ENCODE data around the gene HAUS3. TPM values are rescaled to one million over a fixed set of nuclear protein-coding genes. Genes with fewer than 3 reads are reported as not detected.

HAUS3 gene
- total RNA-seq, 1 experiment from 2014 or later: 18.0 TPM

- Mint-ChIP-seq H3K36me3 (ENCODE audit: insufficient read depth in 1 of 3, low read depth in 3 of 3) (no peaks in the 10 kb centered on the region; a peak in 1 of 7 replicates), H3K4me1 (peaks cover 8 to 22% of the 10 kb centered on the region in 2 experiments)
These were observed 49.2 kb upstream of the HAUS3 start for GRCh38 chr4:2290974-2291704.

More at GRCh38 chr4:2290974-2291704, 49.2 kb upstream of the HAUS3 start:
- no peak overlapping the region for H3K27ac ChIP-seq (ENCODE audit: insufficient read length, low read depth, low read length)
- TF ChIP-seq, protein P1, sequence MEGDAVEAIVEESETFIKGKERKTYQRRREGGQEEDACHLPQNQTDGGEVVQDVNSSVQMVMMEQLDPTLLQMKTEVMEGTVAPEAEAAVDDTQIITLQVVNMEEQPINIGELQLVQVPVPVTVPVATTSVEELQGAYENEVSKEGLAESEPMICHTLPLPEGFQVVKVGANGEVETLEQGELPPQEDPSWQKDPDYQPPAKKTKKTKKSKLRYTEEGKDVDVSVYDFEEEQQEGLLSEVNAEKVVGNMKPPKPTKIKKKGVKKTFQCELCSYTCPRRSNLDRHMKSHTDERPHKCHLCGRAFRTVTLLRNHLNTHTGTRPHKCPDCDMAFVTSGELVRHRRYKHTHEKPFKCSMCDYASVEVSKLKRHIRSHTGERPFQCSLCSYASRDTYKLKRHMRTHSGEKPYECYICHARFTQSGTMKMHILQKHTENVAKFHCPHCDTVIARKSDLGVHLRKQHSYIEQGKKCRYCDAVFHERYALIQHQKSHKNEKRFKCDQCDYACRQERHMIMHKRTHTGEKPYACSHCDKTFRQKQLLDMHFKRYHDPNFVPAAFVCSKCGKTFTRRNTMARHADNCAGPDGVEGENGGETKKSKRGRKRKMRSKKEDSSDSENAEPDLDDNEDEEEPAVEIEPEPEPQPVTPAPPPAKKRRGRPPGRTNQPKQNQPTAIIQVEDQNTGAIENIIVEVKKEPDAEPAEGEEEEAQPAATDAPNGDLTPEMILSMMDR (conservative IDR thresholded peaks at IDR 0.05): no peak
- no peak overlapping the region for H2BK5ac ChIP-seq (ENCODE audit: insufficient read length, low read length)
- H3K27me3 ChIP-seq (ENCODE audit: insufficient read depth, low read length): no peaks in the 10 kb centered on the region
- H2BK20ac ChIP-seq (ENCODE audit: low read depth, low read length, poor library complexity, severe bottlenecking): no peak overlapping the region
- H3K27me3 Mint-ChIP-seq (ENCODE audit: low read depth): no peaks in the 10 kb centered on the region; the same call in 1 of the 2 replicates
- H3K79me2 ChIP-seq (ENCODE audit: insufficient read depth, low read length): no peaks in the 10 kb centered on the region
- H4K20me1 ChIP-seq (ENCODE audit: control insufficient read depth, insufficient read depth, insufficient read length): no peaks in the 10 kb centered on the region
- no peak overlapping the region for H2AFZ ChIP-seq (ENCODE audit: low read length)
- no peak for DNase-seq
- H3K4me2 ChIP-seq (ENCODE audit: insufficient read depth, insufficient read length, low read length): no peak overlapping the region
- H2BK15ac ChIP-seq (ENCODE audit: low read depth, low read length): no peak overlapping the region
- no peak overlapping the region for H4K91ac ChIP-seq (ENCODE audit: insufficient read length, low read depth, low read length)
- H3K4ac ChIP-seq (ENCODE audit: low read depth, low read length): no peak overlapping the region
- no CpG with 5 or more reads among the region's 24 CpGs for WGBS (ENCODE audit: extremely low coverage, insufficient read length, low lambda C conversion rate)
- no peak overlapping the region for H3K56ac ChIP-seq (ENCODE audit: insufficient read length, low read depth, low read length)
- no peaks in the 10 kb centered on the region for H3K23me2 ChIP-seq (ENCODE audit: insufficient read length, low read depth, low read length, poor library complexity, severe bottlenecking)
- H3K18ac ChIP-seq (ENCODE audit: insufficient read length, low read depth, low read length): no peak overlapping the region
- H3K9me3 ChIP-seq (ENCODE audit: control insufficient read depth, low read depth, low read length): no peaks in the 10 kb centered on the region
- no peak overlapping the region for H2AK5ac ChIP-seq (ENCODE audit: insufficient read length, low read length)
- H3K4me3 Mint-ChIP-seq: no peak overlapping the region
- H3K79me1 ChIP-seq (ENCODE audit: insufficient read depth, low read depth, low read length, poor library complexity, severe bottlenecking): no peaks in the 10 kb centered on the region
- no peak overlapping the region for H2BK120ac ChIP-seq (ENCODE audit: low read depth, low read length, poor library complexity, severe bottlenecking)
- H3K9me3 Mint-ChIP-seq: peaks cover 6 to 8% of the 10 kb centered on the region in 2 experiments
- no peak overlapping the region for H3K27ac Mint-ChIP-seq
- no peaks in the 10 kb centered on the region; the same call in 1 of the 2 replicates for H3K4me1 ChIP-seq (ENCODE audit: insufficient read depth, low read length)
- no peak overlapping the region for H2BK12ac ChIP-seq (ENCODE audit: insufficient read length, low read depth, low read length)
- H3K9ac ChIP-seq (ENCODE audit: extremely low read depth, insufficient read length, low read length): no peak overlapping the region
- no peak overlapping the region for H4K5ac ChIP-seq (ENCODE audit: insufficient read length, low read depth, low read length)
- H3K23ac ChIP-seq (ENCODE audit: insufficient read length, low read depth, low read length): no peak overlapping the region
- no peak overlapping the region for H4K8ac ChIP-seq (replicated peaks; ENCODE audit: insufficient read length, low read depth, low read length)
- H3T11ph ChIP-seq (ENCODE audit: low read length): no peak overlapping the region
- H3K14ac ChIP-seq (ENCODE audit: insufficient read depth, low read length): no peak overlapping the region
